WTC11 (cell line): ENCODE results near the gene UTF1. TPM values are rescaled to one million over a fixed set of nuclear protein-coding genes. Genes with fewer than 3 reads are reported as not detected.

Experiments
- ATAC-seq: fragments of 200-7000 bp; cut with Tn5 transposase; 2 replicates; pipeline ENCODE4 v1.10.0; 2021; ENCODE audit warnings: mild to moderate bottlenecking, moderate library complexity
- CTCF ChIA-PET: fragments of 300-600 bp; sonication (Branson Sonifier 250); formaldehyde crosslinking; loops from one replicate; lab custom pipeline; 2021; ENCODE audit warnings: antibody characterized with exemption; lab: Charles Lee
- POLR2A ChIA-PET: fragments of 350-600 bp; sonication (Branson Sonifier 250); formaldehyde crosslinking; loops from one replicate; lab custom pipeline; 2021; ENCODE audit warnings: antibody characterized with exemption; lab: Charles Lee
- DNase-seq: peaks from one replicate; pipeline ENCODE4 v3.0.0; 2021; ENCODE audit warnings: low spot score
- H3K27ac Mint-ChIP-seq: 2 replicates; pipeline ENCODE4 v1.8.0; 2021; ENCODE audit warnings: mixed read lengths
- H3K27me3 Mint-ChIP-seq: 2 replicates; pipeline ENCODE4 v1.8.0; 2021; ENCODE audit warnings: low read depth, mild to moderate bottlenecking, moderate library complexity, mixed read lengths
- H3K36me3 Mint-ChIP-seq: 2 replicates; pipeline ENCODE4 v1.8.0; 2021; ENCODE audit warnings: mixed read lengths
- H3K4me1 Mint-ChIP-seq: 2 replicates; pipeline ENCODE4 v1.8.0; 2022; ENCODE audit warnings: mixed read lengths
- H3K4me3 Mint-ChIP-seq: 2 replicates; pipeline ENCODE4 v1.8.0; 2021; ENCODE audit warnings: mild to moderate bottlenecking, moderate library complexity, mixed read lengths
- H3K9me3 Mint-ChIP-seq: 2 replicates; pipeline ENCODE4 v1.8.0; 2021; ENCODE audit warnings: mixed read lengths
- ATF1 ChIP-seq: sonication (generic); formaldehyde crosslinking; IDR thresholded peaks from 2 replicates; pipeline ENCODE4 v1.8.1; 2023; ENCODE audit warnings: mild to moderate bottlenecking, moderate library complexity, missing genetic modification reagents
- CREB1 ChIP-seq: sonication (generic); formaldehyde crosslinking; IDR thresholded peaks from 2 replicates; pipeline ENCODE4 v1.8.0; 2023; ENCODE audit warnings: mild to moderate bottlenecking, missing genetic modification reagents
- CTCF ChIP-seq: fragments of 200-600 bp; IDR thresholded peaks from 2 replicates; pipeline ENCODE4 v1.8.0; 2022; ENCODE audit warnings: antibody characterized with exemption
- E2F4 ChIP-seq: sonication (generic); formaldehyde crosslinking; IDR thresholded peaks from 2 replicates; pipeline ENCODE4 v1.8.1; 2022; ENCODE audit warnings: low read depth, mild to moderate bottlenecking, moderate library complexity, missing genetic modification reagents, borderline replicate concordance
- E2F5 ChIP-seq: sonication (generic); formaldehyde crosslinking; IDR thresholded peaks from 2 replicates; pipeline ENCODE4 v1.8.1; 2022; ENCODE audit warnings: mild to moderate bottlenecking, moderate library complexity, missing genetic modification reagents
- ELF4 ChIP-seq: sonication (generic); formaldehyde crosslinking; IDR thresholded peaks from 2 replicates; pipeline ENCODE4 v1.8.1; 2022; ENCODE audit warnings: low read depth, mild to moderate bottlenecking, moderate library complexity, missing genetic modification reagents
- ERG ChIP-seq: fragments of 250-450 bp; sonication (Bioruptor Pico); IDR thresholded peaks from 2 replicates; pipeline ENCODE4 v1.8.0; 2021; ENCODE audit warnings: mild to moderate bottlenecking
- FOXJ3 ChIP-seq: sonication (generic); formaldehyde crosslinking; IDR thresholded peaks from 2 replicates; pipeline ENCODE4 v1.9.0; 2021; ENCODE audit warnings: missing genetic modification reagents, mild to moderate bottlenecking, borderline replicate concordance
- IRF1 ChIP-seq: sonication (generic); formaldehyde crosslinking; IDR thresholded peaks from 2 replicates; pipeline ENCODE4 v1.8.0; 2023; ENCODE audit warnings: missing genetic modification reagents
- JAZF1 ChIP-seq: fragments of 250-450 bp; sonication (Bioruptor Pico); IDR thresholded peaks from 2 replicates; pipeline ENCODE4 v1.9.0; 2021; ENCODE audit warnings: moderate library complexity, mild to moderate bottlenecking, inconsistent platforms
- JUN ChIP-seq: sonication (generic); formaldehyde crosslinking; IDR thresholded peaks from 2 replicates; pipeline ENCODE4 v1.8.0; 2023; ENCODE audit warnings: mild to moderate bottlenecking, missing genetic modification reagents
- KAT7 ChIP-seq: sonication (generic); formaldehyde crosslinking; IDR thresholded peaks from 2 replicates; pipeline ENCODE4 v1.8.1; 2023; ENCODE audit warnings: missing genetic modification reagents, mild to moderate bottlenecking, borderline replicate concordance
- MYBL2 ChIP-seq: sonication (generic); formaldehyde crosslinking; IDR thresholded peaks from 2 replicates; pipeline ENCODE4 v1.8.1; 2023; ENCODE audit warnings: mild to moderate bottlenecking, moderate library complexity, missing genetic modification reagents
- NR1H2 ChIP-seq: sonication (generic); formaldehyde crosslinking; IDR thresholded peaks from 2 replicates; pipeline ENCODE4 v1.9.0; 2021; ENCODE audit warnings: mild to moderate bottlenecking, moderate library complexity, missing genetic modification reagents
- OVOL2 ChIP-seq: fragments of 250-450 bp; sonication (Bioruptor Pico); IDR thresholded peaks from 2 replicates; pipeline ENCODE4 v1.9.0; 2021; ENCODE audit warnings: mild to moderate bottlenecking, borderline replicate concordance
- PREB ChIP-seq: sonication (generic); formaldehyde crosslinking; IDR thresholded peaks from 2 replicates; pipeline ENCODE4 v1.8.1; 2022; ENCODE audit warnings: mild to moderate bottlenecking, missing genetic modification reagents, moderate library complexity, borderline replicate concordance
- PRRX2 ChIP-seq: fragments of 250-450 bp; sonication (Bioruptor Pico); IDR thresholded peaks from 2 replicates; pipeline ENCODE4 v1.8.0; 2021; ENCODE audit warnings: mild to moderate bottlenecking
- TCF7 ChIP-seq: sonication (generic); formaldehyde crosslinking; IDR thresholded peaks from 2 replicates; pipeline ENCODE4 v1.8.0; 2022; ENCODE audit warnings: mild to moderate bottlenecking, low read depth, missing genetic modification reagents, moderate library complexity
- USF1 ChIP-seq: sonication (generic); formaldehyde crosslinking; IDR thresholded peaks from 2 replicates; pipeline ENCODE4 v1.8.0; 2022; ENCODE audit warnings: mild to moderate bottlenecking, missing genetic modification reagents
- ZBTB43 ChIP-seq: sonication (generic); formaldehyde crosslinking; IDR thresholded peaks from 2 replicates; pipeline ENCODE4 v1.8.1; 2023; ENCODE audit warnings: mild to moderate bottlenecking, missing genetic modification reagents
- ZNF138 ChIP-seq: sonication (generic); formaldehyde crosslinking; conservative IDR thresholded peaks from 2 replicates; pipeline ENCODE4 v1.8.1; 2022; ENCODE audit warnings: mild to moderate bottlenecking, moderate library complexity, missing genetic modification reagents
- ZNF263 ChIP-seq: sonication (generic); formaldehyde crosslinking; IDR thresholded peaks from 2 replicates; pipeline ENCODE4 v1.8.1; 2022; ENCODE audit warnings: low read depth, mild to moderate bottlenecking, moderate library complexity, missing genetic modification reagents
- ZNF423 ChIP-seq: fragments of 250-450 bp; sonication (Bioruptor Pico); IDR thresholded peaks from 2 replicates; pipeline ENCODE4 v2.1.2; 2022; ENCODE audit warnings: mild to moderate bottlenecking, moderate library complexity
- ZNF512 ChIP-seq: sonication (generic); formaldehyde crosslinking; IDR thresholded peaks from 2 replicates; pipeline ENCODE4 v1.8.1; 2022; ENCODE audit warnings: missing genetic modification reagents, borderline replicate concordance
- total RNA-seq: library from RNA; stranded (reverse); gene quantifications from 3 replicates; pipeline ENCODE4 v1.2.3, GENCODE V29; 2021

Gene UTF1
- total RNA-seq, 1 experiment from 2014 or later = 196 TPM

GRCh38 chr10:133280391-133281059 lies 50.5 kb downstream of the UTF1 start:
- no peak overlapping the region for H3K27ac Mint-ChIP-seq
- ATAC-seq (no peak), DNase-seq (no peak)
- no peaks in the 10 kb centered on the region for H3K27me3 Mint-ChIP-seq
- CTCF ChIA-PET = interaction anchor here (1.5 to 2.5 kb wide), 2 partner anchors 13 to 34 kb away, joined by 4 to 5 read pairs; no protein-coding TSS in a partner anchor
- H3K4me1 Mint-ChIP-seq = peaks cover 5% of the 10 kb centered on the region; the same call in 1 of the 2 replicates
- POLR2A ChIA-PET = no interaction called here
- H3K9me3 Mint-ChIP-seq = no peaks in the 10 kb centered on the region
- peaks cover 19% of the 10 kb centered on the region for H3K36me3 Mint-ChIP-seq
- TF ChIP-seq ATF1 (CRISPR knock-in tag) = no peak
- no peak for TF ChIP-seq NR1H2 (CRISPR knock-in tag)
- TF ChIP-seq JUN (CRISPR knock-in tag) = no peak
- TF ChIP-seq ZNF263 (CRISPR knock-in tag) = no peak
- TF ChIP-seq CREB1 (CRISPR knock-in tag) = no peak
- no peak for TF ChIP-seq ERG (CRISPR knock-in tag)
- TF ChIP-seq TCF7 (CRISPR knock-in tag) = no peak
- TF ChIP-seq ELF4 (CRISPR knock-in tag) = no peak
- no peak for TF ChIP-seq E2F5 (CRISPR knock-in tag)
- TF ChIP-seq PRRX2 (CRISPR knock-in tag) = no peak
- no peak for TF ChIP-seq ZNF423 (CRISPR knock-in tag)
- H3K4me3 Mint-ChIP-seq = no peak overlapping the region

- Mint-ChIP-seq H3K27me3 (no peaks in the 10 kb centered on the region), H3K36me3 (peaks cover 25% of the 10 kb centered on the region), H3K4me1 (no peaks in the 10 kb centered on the region; the same call in 1 of the 2 replicates), H3K4me3 (no peak overlapping the region), H3K27ac (no peak overlapping the region), H3K9me3 (no peaks in the 10 kb centered on the region)
- POLR2A ChIA-PET = no interaction called here
- ATAC-seq (no peak), DNase-seq (no peak)
- CTCF ChIA-PET = interaction anchor here (1.5 kb wide), 1 partner anchor 34 kb away, joined by 4 read pairs; no protein-coding TSS in a partner anchor
- TF ChIP-seq CREB1 (CRISPR knock-in tag) (no peak), ZNF138 (CRISPR knock-in tag) (no peak), MYBL2 (no peak), E2F4 (no peak), IRF1 (CRISPR knock-in tag) (no peak), ZNF512 (CRISPR knock-in tag) (no peak), ZBTB43 (no peak), PREB (CRISPR knock-in tag) (no peak), FOXJ3 (CRISPR knock-in tag) (no peak), JAZF1 (CRISPR knock-in tag) (no peak), KAT7 (CRISPR knock-in tag) (no peak), OVOL2 (no peak), USF1 (CRISPR knock-in tag) (no peak), CTCF (no peak)
Measured at GRCh38 chr10:133281084-133281483, 51.1 kb downstream of the UTF1 start.
